SK-N-MC (cell line): ENCODE data around the gene ADAD2.

Experiments used
- DNase-seq: peaks from one replicate; pipeline ENCODE4 v3.0.0-alpha.2; 2011; ENCODE audit warnings: low read depth, low spot score
- H3K27ac ChIP-seq: fragments of 200-600 bp; sonication (generic); 2 replicates; pipeline ENCODE4 v1.5.1; 2016; ENCODE audit warnings: mixed run types
- H3K36me3 ChIP-seq: fragments of 200-600 bp; sonication (generic); 2 replicates; pipeline ENCODE4 v1.6.1; 2017; ENCODE audit warnings: antibody characterized with exemption, low read length, mixed read lengths; ENCODE audit not compliant: insufficient read depth
- H3K4me3 ChIP-seq: fragments of 200-600 bp; sonication (generic); 2 replicates; pipeline ENCODE4 v1.5.1; 2016
- H3K9ac ChIP-seq: fragments of 200-600 bp; sonication (generic); 2 replicates; pipeline ENCODE4 v1.8.0; 2017; ENCODE audit warnings: mixed run types, mixed read lengths; ENCODE audit not compliant: insufficient read length
- H3K9me3 ChIP-seq: fragments of 200-600 bp; sonication (generic); 2 replicates; pipeline ENCODE4 v1.6.1; 2017; ENCODE audit warnings: low read depth, mild to moderate bottlenecking, antibody characterized with exemption, low read length, moderate library complexity, mixed read lengths
- EZH2 ChIP-seq: fragments of 200-600 bp; sonication (generic); IDR thresholded peaks from one replicate; pipeline ENCODE4 v1.6.1; 2017; ENCODE audit warnings: antibody characterized with exemption
- FOXP2 ChIP-seq: optimal IDR thresholded peaks from 2 replicates; pipeline ENCODE3; 2011; ENCODE audit warnings: mild to moderate bottlenecking, moderate library complexity; ENCODE audit not compliant: insufficient read depth; ENCODE audit errors: extremely low read length, control extremely low read depth
- POLR2AphosphoS5 ChIP-seq: IDR thresholded peaks from 2 replicates; pipeline ENCODE4 v1.6.1; 2012; ENCODE audit warnings: mild to moderate bottlenecking, low read depth, low read length, borderline replicate concordance

Gene ADAD2

GRCh38 chr16:84179612-84180320 lies 11.2 kb upstream of the ADAD2 start:
- no peak for DNase-seq
- H3K27ac ChIP-seq: no peak overlapping the region
- no peak overlapping the region for H3K4me3 ChIP-seq
- H3K9me3 ChIP-seq: no peaks in the 10 kb centered on the region
- H3K36me3 ChIP-seq: no peaks in the 10 kb centered on the region; the same call in 1 of the 2 replicates
- TF ChIP-seq POLR2AphosphoS5: no peak
- TF ChIP-seq EZH2: no peak
- no peak for TF ChIP-seq FOXP2
- H3K9ac ChIP-seq: no peak overlapping the region

GRCh38 chr16:84180519-84181140 lies 10.3 kb upstream of the ADAD2 start:
- no peak for TF ChIP-seq EZH2
- no peak for TF ChIP-seq POLR2AphosphoS5
- TF ChIP-seq FOXP2: no peak
- Histone ChIP-seq H3K4me3 (no peak overlapping the region), H3K9ac (no peak overlapping the region), H3K36me3 (no peaks in the 10 kb centered on the region; the same call in 1 of the 2 replicates), H3K27ac (no peak overlapping the region), H3K9me3 (no peaks in the 10 kb centered on the region)
- DNase-seq: no peak

GRCh38 chr16:84181144-84181915 lies 9.6 kb upstream of the ADAD2 start:
- Histone ChIP-seq H3K27ac (no peak overlapping the region), H3K36me3 (no peaks in the 10 kb centered on the region; the same call in 1 of the 2 replicates), H3K9ac (no peak overlapping the region), H3K9me3 (no peaks in the 10 kb centered on the region), H3K4me3 (no peak overlapping the region)
- no peak for TF ChIP-seq FOXP2
- no peak for TF ChIP-seq POLR2AphosphoS5
- no peak for TF ChIP-seq EZH2
- DNase-seq: no peak

DNA sequence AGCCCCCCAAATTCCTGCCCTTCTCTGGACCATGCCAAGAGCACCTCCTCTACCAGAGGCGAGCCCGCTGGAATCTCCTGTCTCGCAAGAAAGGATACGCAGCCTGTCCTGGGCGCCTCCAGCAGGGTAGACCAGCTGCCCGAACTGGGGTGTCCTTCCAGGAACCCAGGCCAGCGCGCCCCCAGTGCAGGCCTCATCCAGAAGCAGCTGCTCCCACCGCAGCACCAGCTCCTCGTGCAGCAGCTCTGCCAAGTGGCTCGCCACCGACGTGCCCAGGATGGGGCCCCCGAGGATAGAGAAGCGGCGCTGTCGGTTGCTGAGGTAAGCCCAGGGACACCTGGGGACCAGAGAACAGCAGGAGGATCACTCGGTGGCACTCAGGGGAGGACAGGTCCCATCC lies 8.9 kb upstream of the ADAD2 start:
- no peak overlapping the region for H3K9ac ChIP-seq
- H3K27ac ChIP-seq: no peak overlapping the region
- H3K36me3 ChIP-seq: no peaks in the 10 kb centered on the region; the same call in 1 of the 2 replicates
- no peak overlapping the region for H3K4me3 ChIP-seq
- TF ChIP-seq FOXP2 (no peak), POLR2AphosphoS5 (no peak), EZH2 (no peak)
- H3K9me3 ChIP-seq: no peaks in the 10 kb centered on the region
- DNase-seq: no peak

- no peaks in the 10 kb centered on the region; the same call in 1 of the 2 replicates for H3K36me3 ChIP-seq
- TF ChIP-seq POLR2AphosphoS5: no peak
- TF ChIP-seq FOXP2: no peak
- no peak for TF ChIP-seq EZH2
Measured at GRCh38 chr16:84182680-84183571, 8.0 kb upstream of the ADAD2 start.

GRCh38 chr16:84183572-84183875 lies 7.4 kb upstream of the ADAD2 start:
- Histone ChIP-seq H3K9ac (no peak overlapping the region), H3K9me3 (no peaks in the 10 kb centered on the region), H3K27ac (no peak overlapping the region), H3K4me3 (no peak overlapping the region), H3K36me3 (no peaks in the 10 kb centered on the region; the same call in 1 of the 2 replicates)
- DNase-seq: no peak
- TF ChIP-seq POLR2AphosphoS5: no peak
- TF ChIP-seq EZH2: no peak
- TF ChIP-seq FOXP2: no peak

More at GRCh38 chr16:84182680-84183571, 8.0 kb upstream of the ADAD2 start:
- no peak for DNase-seq
- H3K9ac ChIP-seq: no peak overlapping the region
- no peak overlapping the region for H3K27ac ChIP-seq
- no peak overlapping the region for H3K4me3 ChIP-seq
- H3K9me3 ChIP-seq: no peaks in the 10 kb centered on the region

DNA sequence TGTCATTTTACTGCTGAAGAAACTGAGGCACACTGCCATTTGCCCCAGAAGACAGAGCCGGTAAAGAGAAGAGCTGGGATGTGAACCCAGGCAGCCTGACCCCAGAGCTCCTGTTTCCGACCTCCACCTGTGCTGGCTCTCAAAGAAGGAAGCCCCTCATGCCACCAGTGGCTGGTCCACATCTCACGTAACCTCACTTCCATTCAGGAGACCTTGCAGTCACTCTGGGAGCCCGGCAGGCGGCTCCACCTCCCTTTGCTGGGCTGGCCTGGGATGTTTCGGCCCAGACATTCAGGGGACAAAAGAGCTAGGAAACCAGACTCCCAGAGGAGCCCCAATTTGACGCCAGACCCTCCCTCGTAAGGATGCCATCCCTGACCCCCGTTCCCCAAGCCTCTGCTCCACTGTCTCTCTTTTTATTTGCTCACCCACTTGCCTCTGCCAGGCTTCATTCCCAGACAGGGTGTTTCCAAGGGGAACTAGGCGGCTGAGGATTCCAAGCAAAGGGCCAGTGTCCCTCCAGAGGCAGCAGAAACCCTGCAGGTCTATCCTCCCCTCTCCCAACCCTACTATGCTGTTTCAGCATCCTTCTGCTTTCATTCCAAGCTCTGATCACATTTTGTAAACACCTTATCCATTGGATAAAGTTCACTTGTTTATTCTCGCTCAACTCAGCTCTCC lies 6.9 kb upstream of the ADAD2 start:
- Histone ChIP-seq H3K27ac (no peak overlapping the region), H3K9ac (no peak overlapping the region), H3K4me3 (no peak overlapping the region), H3K9me3 (no peaks in the 10 kb centered on the region), H3K36me3 (no peaks in the 10 kb centered on the region; the same call in 1 of the 2 replicates)
- TF ChIP-seq POLR2AphosphoS5 (no peak), FOXP2 (no peak), EZH2 (no peak)
- DNase-seq: no peak

GRCh38 chr16:84184775-84185174 lies 6.2 kb upstream of the ADAD2 start:
- Histone ChIP-seq H3K4me3 (no peak overlapping the region), H3K27ac (no peak overlapping the region)

More at GRCh38 chr16:84184775-84185174, 6.2 kb upstream of the ADAD2 start:
- DNase-seq: no peak
- Histone ChIP-seq H3K9me3 (no peaks in the 10 kb centered on the region), H3K36me3 (no peaks in the 10 kb centered on the region), H3K9ac (no peak overlapping the region)
- TF ChIP-seq FOXP2 (no peak), EZH2 (no peak), POLR2AphosphoS5 (no peak)
